ENCODE results near the gene YAF2.
"Not testable (repeated sequence)": the region's sequence is repeated elsewhere in the genome, so short reads cannot be mapped to it uniquely, and the experiment has no call there.

Gene YAF2

GRCh38 chr12:42196723-42197603 lies 41.1 kb downstream of the YAF2 start:
- no peak for DNase-seq (ENCODE audit: low read depth)

GRCh38 chr12:42192686-42193085 lies 45.4 kb downstream of the YAF2 start:
- no peak for DNase-seq (ENCODE audit: low read depth)

- DNase-seq (ENCODE audit: low read depth), result no peak
Measured at GRCh38 chr12:42192258-42192657, 45.8 kb downstream of the YAF2 start.

GRCh38 chr12:42190376-42190775 lies 47.7 kb downstream of the YAF2 start:
- DNase-seq (ENCODE audit: low read depth), result no peak

GRCh38 chr12:42188275-42188674 lies 49.8 kb downstream of the YAF2 start:
- not testable (repeated sequence) for DNase-seq (ENCODE audit: low read depth)

GRCh38 chr12:42187799-42188198 lies 50.2 kb downstream of the YAF2 start:
- no peak for DNase-seq (ENCODE audit: low read depth)

GRCh38 chr12:42186793-42187192 lies 51.3 kb downstream of the YAF2 start:
- no peak for DNase-seq (ENCODE audit: low read depth)

- no peak for DNase-seq (ENCODE audit: low read depth)
Measured at GRCh38 chr12:42182394-42182793, 55.7 kb downstream of the YAF2 start.

- no peak for DNase-seq (ENCODE audit: low read depth)
Measured at GRCh38 chr12:42180990-42181596, 57.0 kb downstream of the YAF2 start.

GRCh38 chr12:42178101-42178500 lies 59.9 kb downstream of the YAF2 start:
- no peak for DNase-seq (ENCODE audit: low read depth)

- no peak for DNase-seq (ENCODE audit: low read depth)
Measured at GRCh38 chr12:42174978-42175377, 63.1 kb downstream of the YAF2 start.

- DNase-seq (ENCODE audit: low read depth), result no peak
Measured at GRCh38 chr12:42173961-42174521, 64.0 kb downstream of the YAF2 start.

- DNase-seq (ENCODE audit: low read depth), result no peak
Measured at GRCh38 chr12:42172441-42173210, 65.4 kb downstream of the YAF2 start.

- no peak for DNase-seq (ENCODE audit: low read depth)
Measured at GRCh38 chr12:42167711-42168110, 70.3 kb downstream of the YAF2 start.

- DNase-seq (ENCODE audit: low read depth), result no peak
Measured at GRCh38 chr12:42166501-42166900, 71.5 kb downstream of the YAF2 start.

- DNase-seq (ENCODE audit: low read depth), result no peak
Measured at GRCh38 chr12:42163913-42164312, 74.1 kb downstream of the YAF2 start.

GRCh38 chr12:42162965-42163364 lies 75.1 kb downstream of the YAF2 start:
- DNase-seq (ENCODE audit: low read depth), result no peak

- no peak for DNase-seq (ENCODE audit: low read depth)
Measured at GRCh38 chr12:42162193-42162592, 75.9 kb downstream of the YAF2 start.

- DNase-seq (ENCODE audit: low read depth), result no peak
Measured at GRCh38 chr12:42161529-42161928, 76.5 kb downstream of the YAF2 start.

- no peak for DNase-seq (ENCODE audit: low read depth)
Measured at GRCh38 chr12:42156232-42156631, 81.8 kb downstream of the YAF2 start.

- DNase-seq (ENCODE audit: low read depth), result no peak
Measured at GRCh38 chr12:42145552-42146215, 92.4 kb downstream of the YAF2 start.

GRCh38 chr12:42145197-42145549 lies 92.9 kb downstream of the YAF2 start:
- no peak for DNase-seq (ENCODE audit: low read depth)
